Common myeloid progenitor, CD34-positive (primary cell): ENCODE results near the gene IFNGR2.
A peak's percentile ranks its signal among the peaks of the same experiment; 100 is the strongest.

Experiments
- CTCF ChIA-PET: fragments of 350-600 bp; sonication (Branson Sonifier 250); formaldehyde crosslinking; loops from one replicate; lab custom pipeline; 2021; ENCODE audit warnings: antibody characterized with exemption; lab: Charles Lee
- POLR2A ChIA-PET: fragments of 350-600 bp; sonication (Branson Sonifier 250); formaldehyde crosslinking; loops from one replicate; lab custom pipeline; 2021; ENCODE audit warnings: antibody characterized with exemption; lab: Charles Lee
- DNase-seq, 3 donors: peaks; one replicate each; pipeline versions ENCODE4 v3.0.0 to v3.0.0-alpha.2; 2013
- H3K27ac ChIP-seq, 2 experiments: 1 replicate in 1 of 2; 2 replicates in 1 of 2; pipeline ENCODE4 v1.7.0; 2013; ENCODE audit warnings: inconsistent platforms in 2 of 2, low read length in 2 of 2, mild to moderate bottlenecking in 2 of 2, low read depth in 1 of 2, moderate library complexity in 1 of 2; ENCODE audit not compliant: severe bottlenecking in 2 of 2, insufficient read depth in 1 of 2, poor library complexity in 1 of 2
- H3K27me3 ChIP-seq, 5 experiments: replicated peaks in 2 of 5; 1 replicate in 3 of 5; 2 replicates in 2 of 5; pipeline versions ENCODE4 v1.6.1 to v1.7.0; 2013; ENCODE audit warnings: low read length in 4 of 5, mild to moderate bottlenecking in 2 of 5, moderate library complexity in 2 of 5, inconsistent platforms in 1 of 5; ENCODE audit not compliant: insufficient read depth in 5 of 5, control insufficient read depth in 4 of 5
- H3K36me3 ChIP-seq, 4 experiments: 1 replicate in 2 of 4; 2 replicates in 2 of 4; pipeline versions ENCODE4 v1.6.1 to v1.7.0; 2013; ENCODE audit warnings: low read length in 3 of 4, control low read depth in 1 of 4, mild to moderate bottlenecking in 1 of 4; ENCODE audit not compliant: control insufficient read depth in 4 of 4, insufficient read depth in 4 of 4
- H3K4me1 ChIP-seq, 4 experiments: 1 replicate in 3 of 4; 2 replicates in 1 of 4; pipeline versions ENCODE4 v1.6.1 to v1.7.1; 2013; ENCODE audit warnings: low read length in 3 of 4, mild to moderate bottlenecking in 3 of 4, control low read depth in 1 of 4, inconsistent platforms in 1 of 4, moderate library complexity in 1 of 4; ENCODE audit not compliant: control insufficient read depth in 4 of 4, insufficient read depth in 4 of 4; ENCODE audit errors: control extremely low read depth in 1 of 4
- H3K4me3 ChIP-seq, 7 experiments: 1 replicate in 4 of 7; 2 replicates in 3 of 7; pipeline versions ENCODE4 v1.5.1 to v1.7.0; 2013; ENCODE audit warnings: mild to moderate bottlenecking in 7 of 7, low read length in 6 of 7, moderate library complexity in 6 of 7, inconsistent platforms in 2 of 7, low read depth in 2 of 7, control low read depth in 1 of 7; ENCODE audit not compliant: insufficient read depth in 4 of 7, control insufficient read depth in 1 of 7; ENCODE audit errors: extremely low read depth in 1 of 7
- H3K9me3 ChIP-seq, 5 experiments: 1 replicate in 4 of 5; 2 replicates in 1 of 5; pipeline versions ENCODE4 v1.6.1 to v1.7.1; 2013; ENCODE audit warnings: low read length in 4 of 5, mild to moderate bottlenecking in 2 of 5, inconsistent platforms in 1 of 5, low read depth in 1 of 5, moderate library complexity in 1 of 5; ENCODE audit not compliant: control insufficient read depth in 4 of 5, insufficient read depth in 2 of 5; ENCODE audit errors: control extremely low read depth in 1 of 5
- WGBS: methylation state at CpG from one replicate; pipeline ENCODE4 v1.1.5; 2013; ENCODE audit not compliant: insufficient coverage; 5-methylcytosine and 5-hydroxymethylcytosine counted together

IFNGR2 gene

GRCh38 chr21:33473344-33473743, 70.1 kb downstream of the IFNGR2 start:
- no CpG with 5 or more reads among the region's 3 CpGs for WGBS
- Histone ChIP-seq H3K27ac (no peak overlapping the region), H3K9me3 (peaks cover 0 to 3% (median 0%) of the 10 kb centered on the region in 5 experiments), H3K4me1 (peaks cover 0 to 4% (median 3%) of the 10 kb centered on the region in 4 experiments), H3K4me3 (no peak overlapping the region), H3K36me3 (no peaks in the 10 kb centered on the region), H3K27me3 (no peaks in the 10 kb centered on the region)
- no peak for DNase-seq
- POLR2A ChIA-PET = interaction anchor here (0.6 to 0.8 kb wide), 2 partner anchors 12 to 606 kb away, joined by 3 read pairs; no protein-coding TSS in a partner anchor
- CTCF ChIA-PET = interaction anchor here (1.5 kb wide), 1 partner anchor 18 kb away, joined by 3 read pairs; no protein-coding TSS in a partner anchor

DNA sequence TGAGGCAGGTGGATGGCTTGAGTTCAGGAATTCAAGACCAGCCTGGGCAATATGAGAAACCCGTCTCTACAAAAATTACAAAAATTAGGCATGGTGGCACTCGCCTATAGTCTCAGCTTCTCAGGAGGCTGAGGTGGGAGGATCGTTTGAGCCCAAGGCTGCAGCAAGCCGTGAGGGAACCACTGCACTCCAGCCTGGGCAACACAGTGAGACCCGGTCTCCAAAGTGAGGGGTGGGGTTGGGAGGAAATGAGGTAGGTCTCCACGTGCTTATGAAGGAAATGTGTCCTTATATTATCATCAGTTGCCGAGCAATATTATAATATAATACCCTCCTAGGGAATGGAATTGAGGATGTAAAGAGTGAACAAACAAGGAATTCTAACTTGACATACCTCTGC, 73.9 kb downstream of the IFNGR2 start:
- Histone ChIP-seq H3K27me3 (no peaks in the 10 kb centered on the region), H3K27ac (no peak overlapping the region), H3K9me3 (peaks cover 0 to 3% (median 0%) of the 10 kb centered on the region in 5 experiments), H3K4me3 (no peak overlapping the region), H3K4me1 (peaks cover 0 to 15% (median 13%) of the 10 kb centered on the region in 4 experiments), H3K36me3 (no peaks in the 10 kb centered on the region)
- DNase-seq = no peak
- ChIA-PET CTCF (interaction anchor here (1.3 kb wide), 1 partner anchor 16 kb away, joined by 3 read pairs; no protein-coding TSS in a partner anchor), POLR2A (no interaction called here)
- 100% methylated on average over 4 of the region's 7 CpGs for WGBS

DNA sequence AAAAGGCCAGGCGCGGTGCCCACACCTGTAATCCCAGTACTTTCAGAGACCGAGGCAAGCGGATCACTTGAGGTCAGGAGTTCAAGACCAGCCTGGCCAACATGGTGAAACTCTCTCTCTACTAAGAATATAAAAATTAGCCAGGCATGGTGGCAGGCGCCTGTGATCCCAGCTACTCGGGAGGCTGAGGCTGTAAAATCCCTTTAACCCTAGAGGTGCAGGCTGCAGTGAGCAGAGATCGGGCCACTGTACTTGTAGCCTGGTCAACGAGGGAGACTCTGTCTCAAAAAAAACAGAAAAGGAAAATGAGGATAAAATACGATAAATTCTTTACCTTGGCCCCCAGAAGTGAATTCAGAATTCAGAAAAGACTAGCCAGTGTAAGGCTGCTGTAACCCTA, 75.0 kb downstream of the IFNGR2 start:
- POLR2A ChIA-PET = no interaction called here
- WGBS = 85% methylated on average over 8 of the region's 9 CpGs
- Histone ChIP-seq H3K27ac (peak overlapping the region in 1 of 2 experiments; percentile 95), H3K4me3 (peak overlapping the region in 6 of 7 experiments; percentile 73 to 99 (median 90)), H3K9me3 (no peaks in the 10 kb centered on the region), H3K4me1 (peaks cover 0 to 15% (median 13%) of the 10 kb centered on the region in 4 experiments), H3K27me3 (no peaks in the 10 kb centered on the region), H3K36me3 (no peaks in the 10 kb centered on the region)
- no peak for DNase-seq
- CTCF ChIA-PET = no interaction called here

DNA sequence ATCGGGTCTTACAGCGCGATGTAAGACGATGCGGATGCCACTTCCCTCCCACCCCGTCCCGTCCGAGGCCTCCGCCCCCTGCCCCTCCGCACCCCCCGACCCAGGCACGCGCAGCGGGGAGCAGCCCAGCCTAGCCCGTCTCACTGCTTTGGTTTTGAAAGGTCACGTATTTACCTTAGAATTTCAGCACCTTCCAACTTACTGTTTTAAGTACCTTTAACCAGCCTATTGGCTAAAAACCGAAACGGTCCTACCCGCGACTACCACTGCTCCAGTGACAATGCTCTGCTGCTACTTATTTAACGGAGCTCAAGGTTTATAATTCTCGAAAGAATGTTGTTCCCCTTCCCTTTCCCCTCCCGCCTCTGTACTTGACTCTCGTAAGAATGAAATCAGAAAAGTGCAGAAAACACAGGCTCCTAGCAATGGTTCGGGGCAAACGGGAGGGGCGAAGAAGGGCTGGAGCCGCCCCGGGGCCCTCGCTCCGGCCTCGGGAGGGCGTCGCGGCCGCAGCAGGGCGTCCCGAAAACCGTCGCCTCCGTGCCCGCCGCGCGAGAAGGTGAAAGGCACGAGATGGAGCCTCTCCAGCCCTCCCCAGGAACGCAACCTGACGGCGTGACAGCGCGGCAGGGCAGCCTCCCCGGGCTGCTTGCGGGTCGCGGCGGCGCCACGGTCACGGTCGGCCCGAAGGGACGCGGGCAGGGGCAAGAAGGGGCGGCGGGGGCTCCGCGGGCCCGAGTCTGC, 75.9 kb downstream of the IFNGR2 start:
- H3K27ac ChIP-seq = peak overlapping the region; percentile 85 to 95
- CTCF ChIA-PET = interaction anchor here (1.3 to 3.0 kb wide), 6 partner anchors 10 to 126 kb away, joined by 3 to 13 read pairs (median 5); partner anchors contain the start of gene DNAJC28
- H3K9me3 ChIP-seq = no peaks in the 10 kb centered on the region
- peaks cover 0 to 15% (median 13%) of the 10 kb centered on the region in 4 experiments for H3K4me1 ChIP-seq
- H3K27me3 ChIP-seq = no peaks in the 10 kb centered on the region
- POLR2A ChIA-PET = interaction anchor here (0.6 to 2.3 kb wide), 6 partner anchors 13 to 251 kb away, joined by 3 to 26 read pairs (median 4); partner anchors contain the start of genes DNAJC28, DONSON and IFNAR1
- H3K36me3 ChIP-seq = no peaks in the 10 kb centered on the region
- WGBS = under 1% methylated on average over 59 of the region's 68 CpGs
- peak; percentile 38 to 66 (median 57) for DNase-seq
- H3K4me3 ChIP-seq = peak overlapping the region; percentile 73 to 99 (median 90)

DNA sequence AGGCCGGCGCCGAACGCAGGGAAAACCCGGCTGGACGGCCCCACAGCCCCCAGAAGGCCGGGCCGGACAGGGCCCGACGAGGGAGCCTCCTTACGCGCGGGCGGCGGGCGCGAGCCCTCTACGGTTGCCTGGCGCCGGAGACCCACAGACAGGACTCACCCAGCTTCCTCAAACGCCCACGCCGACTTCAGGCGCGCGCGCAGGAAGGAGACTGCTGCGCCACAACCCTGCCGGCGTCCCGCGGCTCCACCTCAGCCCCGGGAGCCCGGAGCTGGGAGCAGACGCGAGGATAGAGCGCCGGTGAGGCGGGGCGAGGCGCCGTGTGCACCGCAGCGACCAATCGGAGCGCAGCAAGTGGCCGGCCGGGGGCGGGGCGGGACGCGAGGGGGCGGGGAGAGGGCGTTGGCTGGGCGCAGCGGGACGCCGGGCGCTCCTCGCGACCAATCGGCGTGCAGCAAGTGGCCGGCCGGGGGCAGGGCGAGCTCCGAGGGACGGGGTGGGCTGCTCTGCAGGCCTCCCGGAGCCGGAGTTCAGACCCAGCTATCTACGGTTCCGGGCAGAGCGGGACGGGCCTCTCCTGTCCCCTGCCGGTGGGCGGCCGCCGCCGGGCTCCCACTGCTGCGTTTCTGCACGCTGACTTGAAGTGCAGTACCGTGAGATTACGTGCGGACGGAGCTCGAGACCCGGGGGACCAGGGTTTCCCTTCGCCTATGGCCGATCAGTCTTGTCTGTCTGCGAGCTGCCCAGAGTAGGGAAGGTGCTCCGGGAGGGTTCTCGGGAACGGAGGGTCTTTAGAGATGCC, 76.7 kb downstream of the IFNGR2 start, which contains the start of gene TMEM50B:
Gene TMEM50B (minus strand): TSS at position 296 of the 802 bp plus-strand sequence. CDS start 11,089 bp downstream, outside the sequence.
- H3K27me3 ChIP-seq = no peaks in the 10 kb centered on the region
- H3K4me3 ChIP-seq = peak within 1 kb of the TSS; percentile 81 to 99 (median 91)
- 0% methylated on average over 64 of the region's 93 CpGs for WGBS
- no peaks in the 10 kb centered on the region for H3K36me3 ChIP-seq
- peak within 1 kb of the TSS; percentile 87 to 95 for H3K27ac ChIP-seq
- peak; percentile 97 to 99 (median 99) for DNase-seq
- CTCF ChIA-PET = interaction anchor here (1.0 to 3.0 kb wide), 11 partner anchors 9 to 125 kb away, joined by 3 to 13 read pairs (median 4); partner anchors contain the start of gene DNAJC28
- peaks cover 0 to 15% (median 13%) of the 10 kb centered on the region in 4 experiments for H3K4me1 ChIP-seq
- no peaks in the 10 kb centered on the region for H3K9me3 ChIP-seq
- POLR2A ChIA-PET = interaction anchor here (0.6 to 2.3 kb wide), 14 partner anchors 9 to 1568 kb away, joined by 3 to 26 read pairs (median 4); partner anchors contain the start of genes DNAJC28, DONSON, IFNAR1 and SON

DNA sequence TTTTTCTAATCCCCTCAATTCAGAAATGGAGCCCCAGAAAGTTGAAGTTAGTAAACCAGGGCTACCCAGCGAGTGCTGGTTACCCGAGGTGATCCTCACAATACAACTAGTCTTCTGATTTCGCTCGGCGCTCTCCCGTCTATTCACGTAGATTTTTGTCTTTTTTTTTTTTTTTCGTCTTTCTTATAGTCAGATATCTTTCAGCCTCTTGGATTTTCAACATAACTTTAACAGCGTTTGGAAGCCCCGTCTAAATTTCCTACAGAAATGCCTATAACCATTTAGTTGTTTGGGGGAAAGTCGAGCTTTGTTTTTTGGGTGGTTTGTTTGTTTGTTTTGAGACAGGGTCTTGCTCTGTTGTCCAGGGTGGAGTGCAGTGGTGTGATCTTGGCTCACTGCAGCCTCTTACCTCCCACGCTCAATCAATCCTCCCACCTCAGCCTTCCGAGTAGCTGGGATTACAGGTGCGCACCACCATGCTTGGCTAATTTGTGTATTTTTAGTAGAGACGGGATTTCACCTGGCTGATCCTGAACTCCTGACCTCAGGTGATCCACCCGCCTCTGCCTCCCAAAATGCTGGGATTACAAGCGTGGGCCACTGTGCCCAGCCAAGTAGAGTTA, 77.4 kb downstream of the IFNGR2 start:
- peak overlapping the region; percentile 87 to 95 for H3K27ac ChIP-seq
- CTCF ChIA-PET = interaction anchor here (1.0 to 3.0 kb wide), 11 partner anchors 8 to 125 kb away, joined by 3 to 13 read pairs (median 4); partner anchors contain the start of gene DNAJC28
- no peaks in the 10 kb centered on the region for H3K9me3 ChIP-seq
- no peaks in the 10 kb centered on the region for H3K36me3 ChIP-seq
- 17% methylated on average over 6 of the region's 17 CpGs for WGBS
- POLR2A ChIA-PET = interaction anchor here (0.7 to 2.3 kb wide), 9 partner anchors 8 to 761 kb away, joined by 3 to 26 read pairs (median 4); partner anchors contain the start of genes DNAJC28, DONSON and SON
- H3K27me3 ChIP-seq = no peaks in the 10 kb centered on the region
- DNase-seq = no peak
- H3K4me1 ChIP-seq = peaks cover 0 to 15% (median 13%) of the 10 kb centered on the region in 4 experiments
- H3K4me3 ChIP-seq = peak overlapping the region; percentile 53 to 98 (median 91)
